GM21529 (cell line): ENCODE data around the gene ATP6V0E1.
A peak's percentile ranks its signal among the peaks of the same experiment; 100 is the strongest.
"Not testable (repeated sequence)": the region's sequence is repeated elsewhere in the genome, so short reads cannot be mapped to it uniquely, and the experiment has no call there.

Source experiments
- ATAC-seq: cut with Tn5 transposase; IDR thresholded peaks from one replicate; pipeline ENCODE4 v1.9.1; 2021; ENCODE audit not compliant: unreplicated experiment

Gene ATP6V0E1

GRCh38 chr5:173032730-173033129 is 49.2 kb downstream of the ATP6V0E1 start:
- ATAC-seq, result no peak

- ATAC-seq, result no peak
Observed at GRCh38 chr5:173033923-173034322, 50.4 kb downstream of the ATP6V0E1 start.

GRCh38 chr5:173035904-173036707 is 52.5 kb downstream of the ATP6V0E1 start:
- peak; percentile 66 for ATAC-seq

DNA sequence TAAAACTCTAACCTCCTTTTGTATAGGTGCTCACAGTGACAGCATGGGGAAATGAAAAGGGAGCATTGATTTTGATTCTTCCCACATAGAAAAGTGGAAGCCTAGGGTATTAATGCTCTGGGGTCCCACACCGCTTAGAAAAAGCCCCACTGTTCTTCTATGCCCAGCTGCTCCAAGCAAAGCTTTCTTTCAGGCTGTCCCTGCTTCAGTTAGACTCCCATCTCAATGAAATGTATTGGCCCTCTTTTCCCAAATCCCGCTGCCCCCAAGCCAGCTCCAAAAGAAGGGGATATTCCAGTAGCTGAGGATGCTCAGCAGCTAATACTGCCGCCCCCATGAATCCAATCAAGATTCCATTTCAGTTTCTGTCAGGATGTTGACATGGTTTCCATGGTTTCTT is 55.6 kb downstream of the ATP6V0E1 start:
- ATAC-seq, result no peak

- no peak for ATAC-seq
Observed at GRCh38 chr5:173039964-173040363, 56.4 kb downstream of the ATP6V0E1 start.

DNA sequence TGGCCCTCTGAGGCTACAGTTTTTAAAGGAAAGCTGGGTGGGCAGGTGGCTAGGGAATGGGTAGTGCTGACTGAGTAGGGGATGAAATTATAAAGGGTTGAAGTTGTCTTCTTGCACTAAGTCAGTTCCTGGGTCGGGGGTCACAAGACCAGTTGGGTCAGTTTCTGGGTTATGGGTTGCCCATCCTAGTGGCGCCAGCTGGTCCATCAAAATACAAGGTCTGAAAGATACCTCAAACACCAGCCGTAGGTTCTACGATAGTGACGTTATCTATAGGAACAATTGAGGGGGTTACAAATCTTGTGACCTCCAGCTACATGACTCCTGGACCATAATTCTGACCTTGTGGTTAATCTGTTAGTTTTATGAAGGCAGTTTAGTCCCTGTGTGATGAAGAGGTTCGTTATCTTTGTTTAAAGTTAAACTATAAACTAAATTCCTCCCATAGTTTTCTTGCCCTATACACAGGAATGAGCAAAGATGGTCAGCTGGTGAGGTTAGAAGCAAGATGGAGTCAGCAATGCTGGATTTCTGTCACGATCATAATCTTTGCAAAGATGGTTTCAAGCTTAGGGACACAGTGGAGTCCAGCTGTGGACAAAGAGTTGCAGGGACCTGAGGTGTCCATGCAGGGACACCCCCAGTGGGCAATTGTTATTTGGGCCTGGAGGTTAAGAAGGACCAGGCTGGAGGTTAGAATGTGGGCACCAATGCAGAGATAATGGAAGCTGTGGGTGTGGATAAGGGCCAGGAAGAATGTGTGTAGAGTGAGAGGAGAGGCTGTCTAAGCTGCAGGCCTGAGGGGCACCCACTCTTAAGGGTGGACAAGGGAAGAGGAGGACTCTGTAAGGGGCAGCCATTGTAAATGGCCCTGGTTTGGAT is 58.6 kb downstream of the ATP6V0E1 start:
- ATAC-seq, result no peak

- no peak for ATAC-seq
Observed at GRCh38 chr5:173042763-173043107, 59.2 kb downstream of the ATP6V0E1 start.

DNA sequence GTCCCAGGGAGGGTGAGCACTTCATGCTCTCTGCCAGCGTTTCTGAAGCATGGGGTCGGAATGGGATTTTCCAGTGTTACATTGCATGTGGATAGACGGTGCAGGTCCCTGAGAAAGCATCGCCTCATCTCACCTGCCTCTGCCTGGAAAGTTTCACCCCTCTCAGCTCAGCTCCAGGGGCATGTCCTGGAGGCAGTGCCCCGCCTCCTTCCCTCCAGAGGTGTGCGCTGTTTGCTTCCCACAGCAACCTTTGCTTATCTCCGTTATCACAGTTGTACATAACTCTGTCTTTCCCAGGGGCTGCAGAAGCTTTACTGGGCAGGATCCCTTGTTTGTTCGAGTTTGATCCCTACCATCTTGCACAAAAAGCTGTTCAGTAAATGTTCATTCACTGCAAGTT is 61.9 kb downstream of the ATP6V0E1 start:
- no peak for ATAC-seq

DNA sequence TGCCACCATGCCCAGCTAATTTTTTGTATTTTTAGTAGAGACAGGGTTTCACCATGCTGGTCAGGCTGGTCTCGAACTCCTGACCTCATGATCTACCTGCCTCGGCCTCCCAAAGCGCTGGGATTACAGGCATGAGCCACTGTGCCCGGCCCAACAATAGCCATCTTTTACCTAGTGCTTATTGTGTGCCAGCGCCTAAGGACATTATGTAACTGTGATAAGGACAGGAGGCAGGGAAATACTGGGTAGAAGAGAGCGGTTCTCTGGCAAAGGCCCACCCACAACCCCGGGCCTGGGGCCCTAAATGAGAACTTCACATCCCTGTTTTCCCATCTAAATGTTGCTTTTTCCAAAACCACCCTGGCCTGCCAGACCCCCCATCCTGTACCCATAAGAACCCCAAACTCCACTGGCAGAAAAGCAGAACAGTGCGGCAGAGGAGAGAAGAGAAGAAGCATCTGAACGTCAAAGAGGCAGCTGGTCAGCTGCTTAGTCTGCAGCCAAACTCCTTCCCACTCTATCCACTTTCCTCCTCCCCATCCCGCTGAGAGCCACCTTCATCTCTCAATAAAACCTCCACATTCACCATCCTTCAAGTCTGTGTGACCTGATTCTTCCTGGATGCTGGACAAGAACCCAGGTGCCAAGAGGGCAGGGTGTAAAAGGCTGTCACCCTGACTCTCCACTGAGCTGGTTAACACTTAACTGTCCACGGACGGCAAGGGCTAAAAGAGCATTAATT is 63.7 kb downstream of the ATP6V0E1 start:
- ATAC-seq, result not testable (repeated sequence)

DNA sequence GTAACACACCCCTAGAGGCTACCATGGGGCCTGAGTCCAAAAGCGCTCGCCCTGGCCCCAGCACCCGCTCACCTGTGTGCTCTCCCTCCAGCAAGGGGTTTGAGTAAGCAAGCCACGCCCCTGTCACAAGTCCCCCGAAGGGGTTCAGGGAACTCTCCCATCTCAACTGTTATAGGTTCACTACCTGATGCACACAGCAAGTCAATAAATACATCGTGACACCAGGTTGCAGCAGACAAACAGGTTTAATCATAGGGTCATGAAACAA is 64.2 kb downstream of the ATP6V0E1 start:
- no peak for ATAC-seq

- ATAC-seq, result no peak
Observed at GRCh38 chr5:173050791-173051190, 67.2 kb downstream of the ATP6V0E1 start.

DNA sequence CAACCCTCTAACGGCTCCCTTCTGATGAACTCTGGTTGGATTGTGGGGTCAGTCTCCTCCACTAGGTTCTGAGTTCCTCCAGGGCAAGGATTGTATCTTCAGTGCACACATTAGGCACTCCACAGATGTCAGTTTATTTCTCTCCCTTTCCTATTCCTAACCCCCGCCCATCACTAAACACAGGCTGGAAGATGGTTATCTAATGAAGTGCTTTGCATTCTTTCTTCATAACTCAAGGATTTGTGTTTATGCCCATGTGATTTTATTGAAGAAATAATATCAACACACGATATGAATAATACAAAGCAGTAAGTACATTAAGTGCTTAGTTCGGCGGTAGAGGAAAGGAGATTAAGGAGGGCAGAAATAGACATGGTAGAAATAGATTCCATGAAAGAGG is 68.2 kb downstream of the ATP6V0E1 start:
- no peak for ATAC-seq

DNA sequence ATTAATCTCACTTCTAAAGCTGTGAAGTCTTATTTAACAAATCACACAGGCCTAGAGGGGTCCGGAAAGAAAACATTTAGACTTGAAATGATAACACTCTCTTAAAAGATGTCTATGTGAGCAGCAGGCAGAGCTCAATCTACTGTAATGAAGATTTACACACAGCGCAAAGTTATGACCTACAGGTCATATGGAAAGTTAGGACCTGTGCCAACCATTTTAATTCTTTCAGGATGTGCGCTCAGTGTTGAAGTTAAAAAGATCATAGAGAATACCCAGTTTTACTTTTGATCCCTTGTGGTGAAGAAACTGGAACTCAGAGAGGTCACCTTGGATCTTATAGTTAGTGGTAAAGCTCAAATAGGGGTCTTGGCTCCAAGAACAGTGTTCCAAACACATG is 69.5 kb downstream of the ATP6V0E1 start:
- no peak for ATAC-seq

DNA sequence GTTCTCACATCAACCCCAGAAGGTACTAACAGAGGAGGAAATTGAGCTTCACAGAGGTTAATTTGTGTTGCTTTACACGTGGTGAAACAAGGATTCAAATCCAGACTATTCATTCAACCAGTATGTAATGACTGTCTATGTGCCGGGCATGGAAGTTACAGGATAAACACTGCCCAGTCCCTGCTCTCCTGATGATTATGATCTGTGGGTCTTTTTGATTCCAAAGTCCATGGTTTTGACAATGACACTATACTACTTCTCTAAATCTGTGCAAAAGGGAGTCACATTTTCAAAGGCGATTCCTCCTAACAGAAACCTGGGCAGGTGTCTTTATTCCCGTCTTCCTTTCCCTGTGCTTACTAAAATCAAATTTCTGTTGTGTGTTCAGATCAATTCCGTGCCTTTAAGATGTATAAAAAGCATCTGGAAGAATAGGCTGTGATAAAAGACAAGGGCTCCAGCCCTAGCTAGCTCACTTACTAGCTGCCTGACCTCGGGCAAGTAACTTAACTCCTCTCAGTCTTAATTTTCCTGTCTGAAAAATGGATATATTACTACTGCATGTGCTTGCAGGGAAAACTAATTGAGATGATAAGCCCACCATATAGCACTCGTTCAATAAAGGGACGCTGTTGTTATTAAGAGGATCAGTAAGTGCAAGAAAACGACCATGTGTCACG is 71.6 kb downstream of the ATP6V0E1 start:
- no peak for ATAC-seq

- ATAC-seq, result no peak
Observed at GRCh38 chr5:173055722-173055982, 72.1 kb downstream of the ATP6V0E1 start.

GRCh38 chr5:173055983-173056782 is 72.6 kb downstream of the ATP6V0E1 start, which contains the start of gene CREBRF:
TSS of gene CREBRF (plus strand) at chr5:173056352. CDS start at chr5:173080776, 24,424 bp downstream.
- peak; percentile 64 for ATAC-seq

DNA sequence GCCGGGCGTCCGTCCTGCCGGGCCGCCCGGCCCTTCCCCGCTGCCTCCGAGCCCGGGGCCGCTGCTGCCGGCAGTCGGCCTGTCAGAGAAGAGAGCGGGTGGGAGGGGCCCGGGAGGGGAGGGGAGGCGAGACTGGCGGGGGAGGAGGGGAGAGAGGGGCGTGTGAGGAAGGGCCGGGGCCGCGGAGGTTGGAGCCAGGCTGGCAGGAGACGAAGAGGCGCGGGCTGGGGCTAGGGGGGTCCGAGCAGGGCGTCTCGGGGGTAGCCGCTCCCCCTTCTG is 73.2 kb downstream of the ATP6V0E1 start:
- ATAC-seq, result peak; percentile 31

DNA sequence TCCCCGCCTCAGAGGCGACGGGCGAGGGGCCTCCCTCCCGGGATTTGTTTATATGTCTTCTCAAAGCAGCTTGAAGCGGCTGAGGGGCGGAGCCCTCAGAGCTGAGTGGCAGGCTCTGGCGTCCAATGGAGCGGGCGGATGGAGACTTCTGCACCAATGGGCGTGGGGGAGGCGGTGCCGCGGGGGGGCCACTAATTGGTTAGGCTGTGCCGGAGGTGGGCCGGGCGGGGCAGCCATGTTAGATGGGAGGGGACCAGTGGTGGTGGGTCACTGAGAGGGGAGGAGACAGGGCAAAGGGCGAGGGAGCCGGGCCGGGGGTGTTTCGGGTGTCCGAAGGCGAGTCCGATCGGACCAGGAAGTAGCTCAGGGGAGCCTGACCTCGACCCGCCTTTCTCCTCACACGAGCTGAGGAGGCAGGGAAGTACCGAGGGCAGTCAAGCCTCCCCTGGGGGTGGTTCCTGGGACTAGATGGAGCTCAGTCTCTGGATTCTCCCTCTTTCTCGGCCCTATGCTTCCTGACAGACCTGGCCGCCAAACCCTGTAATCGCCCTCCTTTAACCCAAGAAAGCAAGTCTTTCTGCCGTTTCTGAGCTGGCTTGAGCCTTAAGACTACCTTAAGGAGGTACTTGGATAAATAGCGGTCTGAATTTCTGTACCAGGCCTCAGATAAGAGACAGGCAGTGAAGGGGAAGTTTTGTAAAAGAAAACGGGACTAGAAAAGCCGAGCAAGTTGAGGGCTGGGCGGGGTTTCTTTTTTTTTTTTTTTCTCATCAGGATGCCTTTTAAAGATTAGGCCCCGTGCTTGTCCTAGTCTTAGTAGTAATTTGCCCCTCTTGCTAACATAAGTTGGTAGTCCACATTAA is 73.7 kb downstream of the ATP6V0E1 start:
- ATAC-seq, result peak; percentile 82

- ATAC-seq, result no peak
Observed at GRCh38 chr5:173062141-173062540, 78.6 kb downstream of the ATP6V0E1 start.

DNA sequence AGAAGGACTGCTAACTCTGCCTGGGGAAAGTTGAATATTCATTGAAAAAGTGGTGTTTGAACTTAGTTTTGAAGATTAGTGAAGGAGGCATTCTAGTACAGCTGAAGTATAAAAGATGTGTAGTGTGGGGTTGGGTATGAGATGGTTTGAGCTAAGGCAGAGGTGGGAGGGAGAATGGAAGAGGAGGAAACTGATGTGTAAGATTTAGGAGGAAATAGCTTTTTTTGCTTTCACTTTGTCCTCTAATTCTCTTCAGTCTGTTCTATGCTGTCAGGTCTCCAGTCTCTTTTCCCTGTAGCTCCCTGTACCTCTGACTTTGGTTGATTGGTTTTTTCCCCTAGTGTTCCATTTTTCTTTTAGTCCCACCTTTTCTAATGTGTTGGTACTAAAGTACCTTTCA is 81.6 kb downstream of the ATP6V0E1 start:
- ATAC-seq, result no peak
